ENCODE results near the gene CDC26. TPM values are rescaled to one million over a fixed set of nuclear protein-coding genes. Genes with fewer than 3 reads are reported as not detected.

The CDC26 gene
- total RNA-seq = 10 to 100 TPM; 22.0 to 37.3 TPM

GRCh38 chr9:113275157-113276131 is at the start of gene CDC26, which contains the start of gene PRPF4:
Gene CDC26 (minus strand): TSS chr9:113275572. CDS start chr9:113272507, 3,065 bp downstream.
Gene PRPF4 (plus strand): TSS chr9:113275658. CDS start chr9:113275744, 86 bp downstream.

GRCh38 chr9:113302792-113303418 is 27.5 kb upstream of the CDC26 start, which contains the start of gene RNF183:
Gene RNF183 (minus strand): TSS chr9:113303376. CDS start chr9:113298184, 5,192 bp downstream.

GRCh38 chr9:113221003-113221799 is 54.2 kb downstream of the CDC26 start, which contains the start of the genes FKBP15 and SLC31A1:
Gene FKBP15 (minus strand): TSS chr9:113221277. CDS start chr9:113221243, 34 bp downstream.
Gene SLC31A1 (plus strand): TSS chr9:113221544. CDS start chr9:113256149, 34,605 bp downstream.

Other genes with a start within 250 kb of the CDC26 start
- under 1 TPM; 0.33 to 0.34 TPM for gene ZFP37, start 218.8 kb downstream of the CDC26 start, total RNA-seq
- gene SLC31A2, start 124.6 kb downstream of the CDC26 start, total RNA-seq = 1 to 10 TPM; 8.3 to 10.0 TPM
- 10 to 100 TPM; 33.7 to 38.3 TPM for gene FKBP15, start 54.3 kb downstream of the CDC26 start, total RNA-seq
- gene SLC31A1, start 54.0 kb downstream of the CDC26 start, total RNA-seq = 10 to 100 TPM; 34.8 to 70.3 TPM
- 10 to 100 TPM; 19.6 to 49.3 TPM for gene PRPF4, start 86 bp upstream of the CDC26 start, total RNA-seq
- gene RNF183, start 27.8 kb upstream of the CDC26 start, total RNA-seq = not detected
- gene WDR31, start 64.7 kb upstream of the CDC26 start, total RNA-seq = 1 to 10 TPM in 1 of 2 donors, under 1 TPM in 1; 1.00 to 1.7 TPM
- gene BSPRY, start 74.0 kb upstream of the CDC26 start, total RNA-seq = under 1 TPM; 0.34 to 0.67 TPM
- gene HDHD3, start 101.4 kb upstream of the CDC26 start, total RNA-seq = 10 to 100 TPM; 17.9 to 25.0 TPM
- gene ALAD, start 125.7 kb upstream of the CDC26 start, total RNA-seq = 10 to 100 TPM; 28.6 to 33.4 TPM
- gene POLE3, start 135.1 kb upstream of the CDC26 start, total RNA-seq = 10 to 100 TPM; 43.7 to 81.6 TPM
- 1 to 10 TPM; 1.7 TPM for gene C9orf43, start 135.2 kb upstream of the CDC26 start, total RNA-seq
- gene RGS3, start 188.2 kb upstream of the CDC26 start, total RNA-seq = 10 to 100 TPM in 1 of 2 donors, 1 to 10 TPM in 1; 9.3 to 13.3 TPM